ENCODE results near the gene EYA2. TPM values are rescaled to one million over a fixed set of nuclear protein-coding genes. Genes with fewer than 3 reads are reported as not detected.

Gene EYA2
- 4.0 and 5.1 TPM in 2 replicates for polyA plus RNA-seq (2011; rRNA removed)
- polyA minus RNA-seq (2011; rRNA and poly(A)+ RNA removed): 7.8 and 8.3 TPM in 2 replicates

- POLR2A ChIA-PET: no interaction called here
- Histone ChIP-seq H3K4me3 (ENCODE audit: low read depth, low read length) (peak within 1 kb of the TSS; percentile 70), H3K9me3 (ENCODE audit: control insufficient read depth, insufficient read depth, low read length) (no peaks in the 10 kb centered on the region; the same call in 1 of the 2 replicates), H3K27me3 (ENCODE audit: control insufficient read depth, insufficient read depth, low read length) (no peaks in the 10 kb centered on the region), H3K27ac (ENCODE audit: low read depth, low read length) (no peak within 1 kb of the TSS)
- CTCF ChIA-PET: no interaction called here
- DNase-seq (ENCODE audit: low read depth, low spot score): no peak
- no peak for TF ChIP-seq CTCF (IDR thresholded peaks at IDR 0.05; ENCODE audit: low read depth, low read length)
Observed at GRCh38 chr20:46894579-46894958, at the start of gene EYA2. TSS of gene EYA2 (plus strand) at chr20:46894843. CDS start at chr20:46990011, 95,168 bp downstream.

GRCh38 chr20:46844965-46845364, 49.7 kb upstream of the EYA2 start:
- no peak for DNase-seq (ENCODE audit: low read depth, low spot score)
- CTCF ChIA-PET: no interaction called here
- Histone ChIP-seq H3K9me3 (ENCODE audit: control insufficient read depth, insufficient read depth, low read length) (no peaks in the 10 kb centered on the region), H3K4me3 (ENCODE audit: low read depth, low read length) (no peak overlapping the region), H3K27me3 (ENCODE audit: control insufficient read depth, insufficient read depth, low read length) (no peaks in the 10 kb centered on the region), H3K27ac (ENCODE audit: low read depth, low read length) (no peak overlapping the region)
- POLR2A ChIA-PET: no interaction called here
- no peak for TF ChIP-seq CTCF (IDR thresholded peaks at IDR 0.05; ENCODE audit: low read depth, low read length)

GRCh38 chr20:46849269-46849668, 45.4 kb upstream of the EYA2 start:
- Histone ChIP-seq H3K4me3 (ENCODE audit: low read depth, low read length) (no peak overlapping the region), H3K27ac (ENCODE audit: low read depth, low read length) (no peak overlapping the region), H3K27me3 (ENCODE audit: control insufficient read depth, insufficient read depth, low read length) (peaks cover 2% of the 10 kb centered on the region), H3K9me3 (ENCODE audit: control insufficient read depth, insufficient read depth, low read length) (no peaks in the 10 kb centered on the region)
- TF ChIP-seq CTCF (IDR thresholded peaks at IDR 0.05; ENCODE audit: low read depth, low read length): no peak
- CTCF ChIA-PET: no interaction called here
- POLR2A ChIA-PET: no interaction called here
- DNase-seq (ENCODE audit: low read depth, low spot score): no peak

GRCh38 chr20:46849751-46850150, 44.9 kb upstream of the EYA2 start:
- H3K27me3 ChIP-seq (ENCODE audit: control insufficient read depth, insufficient read depth, low read length): peaks cover 2% of the 10 kb centered on the region
- DNase-seq (ENCODE audit: low read depth, low spot score): no peak
- H3K4me3 ChIP-seq (ENCODE audit: low read depth, low read length): no peak overlapping the region
- H3K9me3 ChIP-seq (ENCODE audit: control insufficient read depth, insufficient read depth, low read length): no peaks in the 10 kb centered on the region
- ChIA-PET POLR2A (no interaction called here), CTCF (no interaction called here)
- H3K27ac ChIP-seq (ENCODE audit: low read depth, low read length): no peak overlapping the region
- no peak for TF ChIP-seq CTCF (IDR thresholded peaks at IDR 0.05; ENCODE audit: low read depth, low read length)

GRCh38 chr20:46850416-46850815, 44.2 kb upstream of the EYA2 start:
- Histone ChIP-seq H3K27me3 (ENCODE audit: control insufficient read depth, insufficient read depth, low read length) (peaks cover 2% of the 10 kb centered on the region), H3K9me3 (ENCODE audit: control insufficient read depth, insufficient read depth, low read length) (no peaks in the 10 kb centered on the region), H3K4me3 (ENCODE audit: low read depth, low read length) (no peak overlapping the region), H3K27ac (ENCODE audit: low read depth, low read length) (no peak overlapping the region)
- no peak for TF ChIP-seq CTCF (IDR thresholded peaks at IDR 0.05; ENCODE audit: low read depth, low read length)
- CTCF ChIA-PET: no interaction called here
- DNase-seq (ENCODE audit: low read depth, low spot score): no peak
- POLR2A ChIA-PET: no interaction called here
